NK-92 (cell line): ENCODE measurements around the gene RHBDF2.

ENCODE experiments used
- DNase-seq: peaks from one replicate; lab custom pipeline; 2025; ENCODE audit not compliant: unreplicated experiment; lab: John Stamatoyannopoulos, UW

Gene RHBDF2

DNA sequence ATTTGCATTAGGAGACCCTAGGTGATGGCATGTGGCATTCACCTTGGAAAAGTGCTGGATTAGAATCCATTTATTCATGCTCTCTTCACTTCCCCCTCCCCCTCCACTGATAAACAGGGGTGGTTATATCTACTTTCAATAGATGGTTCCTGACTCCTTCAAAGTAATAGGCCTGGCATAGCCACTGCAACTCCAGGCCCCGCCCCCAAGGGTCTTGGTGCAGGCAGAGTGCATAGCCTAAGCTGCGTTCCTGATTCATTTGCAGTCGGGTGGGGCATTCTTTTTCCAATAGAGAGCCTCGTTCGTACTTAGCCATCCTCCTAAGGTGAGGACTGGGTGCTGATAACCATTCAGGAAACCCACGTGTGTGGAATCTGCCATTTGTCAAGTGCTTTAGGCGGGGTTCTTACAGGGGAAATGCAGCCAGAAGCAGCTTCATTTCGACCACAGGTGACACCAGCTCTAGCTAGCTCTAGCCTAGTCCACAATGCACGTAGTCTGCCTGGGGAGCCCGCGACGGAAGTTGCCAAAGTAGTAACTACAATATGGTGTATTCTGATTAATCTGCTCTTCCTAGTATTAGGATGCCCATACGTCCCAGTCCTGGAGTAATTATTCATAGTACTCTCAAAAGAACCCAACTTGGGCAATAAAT, 59.4 kb downstream of the RHBDF2 start:
- no peak for DNase-seq

DNA sequence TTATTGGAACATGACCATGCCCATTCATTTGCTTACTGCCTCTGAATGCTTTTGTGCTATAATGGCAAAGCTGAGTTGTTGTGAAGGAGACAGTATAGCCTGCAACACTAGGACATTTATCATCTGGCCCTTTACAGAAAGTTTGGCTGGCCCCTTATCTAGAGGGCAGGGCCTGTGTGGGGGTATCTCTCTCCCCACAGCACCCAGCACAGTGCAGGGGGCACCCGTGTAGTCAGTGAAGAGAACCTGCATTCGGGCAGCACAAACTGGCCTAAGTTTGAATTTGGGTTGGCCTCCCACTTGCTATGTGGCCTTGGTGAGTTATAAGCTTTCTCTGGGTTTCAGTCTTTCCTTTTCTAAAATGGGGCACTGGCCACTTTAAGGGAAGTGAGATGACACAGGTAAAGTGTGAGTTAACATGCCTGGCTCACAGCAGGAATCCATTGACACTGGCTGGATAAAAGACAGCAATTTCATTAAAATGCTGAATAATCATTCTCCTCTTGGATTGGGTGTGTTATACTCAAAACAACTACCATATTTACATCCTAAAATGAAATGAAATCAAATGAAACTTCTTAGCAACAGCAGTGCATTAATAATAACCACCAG, 60.4 kb downstream of the RHBDF2 start:
- no peak for DNase-seq

DNA sequence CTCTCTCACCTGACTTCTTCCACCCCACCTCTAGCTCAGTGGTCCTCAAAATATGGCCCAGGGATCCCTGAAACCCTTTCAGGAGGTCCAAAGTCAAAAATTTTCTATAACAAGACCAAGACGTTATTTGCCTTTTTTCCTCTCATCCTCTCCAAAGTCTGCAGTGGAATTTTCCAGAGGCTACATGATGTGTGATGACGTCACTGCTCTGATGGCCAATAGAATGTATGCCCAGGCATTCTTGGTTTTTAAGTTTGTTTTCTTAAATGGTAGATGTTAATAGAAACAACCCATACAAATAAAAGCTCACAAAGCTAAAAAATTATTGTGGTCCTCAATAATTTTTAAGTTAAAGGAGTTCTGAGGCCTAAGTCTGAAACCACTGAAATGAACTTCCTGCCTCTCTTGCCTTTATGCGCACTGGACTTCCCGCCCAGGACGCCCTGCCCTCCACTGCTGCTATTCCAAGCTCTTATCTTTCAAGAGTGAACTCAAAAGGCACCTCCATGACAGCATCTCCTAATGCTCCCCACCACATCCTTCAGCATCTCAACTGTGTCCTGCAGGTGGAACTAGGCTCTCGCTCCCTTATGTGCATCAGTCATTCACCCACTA, 61.8 kb downstream of the RHBDF2 start:
- DNase-seq, result no peak

DNA sequence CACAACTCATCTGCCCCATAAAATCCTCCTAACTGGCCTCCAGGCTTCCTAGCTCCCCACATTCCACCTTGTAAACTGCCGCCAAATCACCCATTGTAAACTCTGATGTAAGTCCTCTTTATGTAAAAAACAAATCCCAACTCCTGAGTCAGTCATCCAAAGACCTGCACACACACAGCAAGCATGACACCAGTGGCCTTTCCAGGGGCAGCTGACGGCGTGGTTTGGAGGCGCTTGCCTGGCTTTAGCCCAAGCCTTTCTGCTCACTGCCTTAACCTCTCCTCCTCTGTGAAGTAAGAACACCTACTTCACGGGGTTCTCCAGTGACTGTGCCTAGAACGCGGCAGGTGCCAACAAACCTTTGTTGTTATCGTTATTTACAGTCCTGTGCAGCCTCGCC, 62.3 kb downstream of the RHBDF2 start:
- no peak for DNase-seq

DNA sequence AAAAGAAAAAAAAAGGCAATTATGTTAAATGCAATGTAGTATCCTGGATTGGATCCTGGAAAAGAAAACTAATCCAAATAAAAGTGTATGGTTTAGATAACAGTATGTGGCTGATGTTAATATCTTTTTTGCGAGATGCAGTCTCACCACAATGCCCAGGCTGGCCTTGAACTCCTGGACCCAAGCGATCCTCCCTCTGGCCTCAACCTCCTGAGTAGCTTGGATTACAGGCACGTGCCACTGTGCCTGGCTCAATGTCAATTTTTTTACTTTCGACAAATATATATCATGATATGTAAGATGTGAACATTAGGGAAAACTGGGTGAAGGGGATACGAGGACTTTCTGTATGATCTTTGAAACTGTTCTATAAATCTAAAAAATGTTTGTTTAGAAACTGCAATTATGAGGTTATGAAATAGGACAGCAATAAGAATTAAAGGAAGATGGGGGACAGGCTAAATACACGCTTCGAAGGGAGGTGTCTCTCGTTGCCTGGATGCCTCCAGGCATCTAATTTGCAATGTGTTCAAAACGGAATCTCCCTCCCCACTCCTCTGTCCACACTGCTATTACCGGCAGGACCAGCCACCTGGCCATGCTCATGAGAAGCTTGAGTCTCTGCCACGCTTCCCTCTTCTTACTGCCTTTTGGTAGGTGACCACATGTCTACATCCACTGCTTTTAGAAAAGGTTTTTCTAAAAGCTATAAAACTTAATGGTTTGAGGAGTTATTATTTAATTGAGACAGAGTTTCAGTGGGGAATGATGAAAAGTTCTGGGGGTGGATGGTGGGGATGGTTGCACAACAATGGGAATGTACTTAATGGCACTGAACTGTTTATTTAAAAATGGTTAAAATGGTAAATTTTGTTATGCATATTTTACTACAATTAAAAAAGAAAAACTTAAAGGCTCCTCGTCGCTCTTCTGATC, 63.5 kb downstream of the RHBDF2 start:
- no peak for DNase-seq

DNA sequence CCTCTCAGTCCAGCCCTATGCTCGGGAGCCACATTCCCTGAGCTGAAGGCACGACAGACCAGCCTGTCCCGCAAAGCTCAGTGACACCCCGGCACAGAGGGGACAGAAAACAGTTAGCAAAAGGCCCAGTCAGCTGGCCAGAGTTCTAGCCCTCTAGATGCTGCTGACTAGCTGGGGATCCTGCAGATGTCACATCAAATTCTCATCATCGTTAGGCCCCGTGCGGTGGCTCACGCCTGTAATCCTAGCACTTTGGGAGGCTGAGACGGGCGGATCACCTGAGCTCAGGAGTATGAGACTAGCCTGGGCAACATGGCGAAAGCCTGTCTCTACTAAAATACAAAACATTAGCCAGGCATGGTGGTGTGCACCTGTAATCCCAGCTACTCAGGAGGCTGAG, 65.5 kb downstream of the RHBDF2 start:
- DNase-seq, result no peak

DNA sequence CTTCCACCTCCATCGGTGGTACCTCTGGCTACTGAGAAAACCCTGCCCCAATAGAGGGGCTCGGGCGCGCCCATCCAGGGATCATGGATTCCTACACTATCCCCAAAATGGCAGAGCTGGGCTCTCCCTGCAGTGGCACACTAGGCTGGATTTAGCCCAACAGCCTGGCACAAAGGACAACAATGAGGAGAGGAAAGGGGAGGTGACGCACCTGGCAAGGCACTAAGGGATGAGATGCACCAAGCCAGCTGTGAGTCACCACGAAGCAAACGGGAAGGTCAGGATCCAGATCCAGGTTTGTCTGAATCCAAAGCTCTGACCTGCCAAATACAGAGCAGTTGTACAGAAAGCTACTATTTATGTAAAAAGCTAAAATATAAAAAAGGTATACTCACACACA, 66.4 kb downstream of the RHBDF2 start:
- no peak for DNase-seq

DNA sequence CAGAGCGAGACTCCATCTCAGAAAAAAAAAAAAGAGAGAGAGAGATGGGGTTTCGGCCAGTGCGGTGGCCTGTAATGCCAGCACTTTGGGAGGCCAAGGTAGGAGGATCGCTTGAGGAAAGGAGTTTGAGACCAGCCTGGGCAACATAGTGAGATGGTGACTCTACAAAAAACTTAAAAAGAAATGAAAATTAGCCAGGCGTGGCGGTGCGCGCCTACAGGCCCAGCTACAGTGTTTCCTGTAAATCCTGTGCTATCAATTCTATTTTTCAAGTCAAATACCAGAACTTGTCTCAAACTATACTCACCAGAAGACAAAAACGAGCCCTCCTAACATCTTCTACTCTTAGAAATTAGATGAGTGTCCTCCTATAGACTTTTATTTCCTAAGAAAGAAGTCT, 67.5 kb downstream of the RHBDF2 start:
- DNase-seq, result no peak

DNA sequence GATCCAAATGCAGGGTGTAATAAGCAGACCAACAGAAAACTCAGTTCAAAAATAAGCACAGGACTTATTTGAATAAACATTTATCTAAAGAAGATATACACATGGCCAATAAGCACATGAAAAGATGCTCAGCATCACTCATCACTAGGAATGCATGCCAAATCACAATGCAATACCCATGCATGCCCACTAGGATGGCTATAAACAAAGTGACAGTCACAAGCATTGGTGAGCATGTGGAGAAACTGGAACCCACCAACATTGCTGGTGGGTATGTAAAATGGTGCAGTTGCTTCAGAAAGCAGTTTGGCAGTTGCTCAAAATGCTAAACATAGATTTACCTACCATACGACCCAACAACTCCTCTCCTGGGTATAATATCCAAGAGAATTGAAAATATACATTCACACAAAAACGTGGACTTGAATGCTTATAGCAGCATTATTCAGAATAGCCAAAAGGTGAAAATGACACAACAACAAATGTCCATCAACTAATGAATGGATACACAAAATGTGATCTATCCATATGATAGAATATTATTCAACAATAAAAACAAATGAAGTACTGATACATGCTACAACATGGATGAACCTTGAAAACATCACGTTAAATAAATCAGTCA, 68.4 kb downstream of the RHBDF2 start:
- DNase-seq, result no peak

DNA sequence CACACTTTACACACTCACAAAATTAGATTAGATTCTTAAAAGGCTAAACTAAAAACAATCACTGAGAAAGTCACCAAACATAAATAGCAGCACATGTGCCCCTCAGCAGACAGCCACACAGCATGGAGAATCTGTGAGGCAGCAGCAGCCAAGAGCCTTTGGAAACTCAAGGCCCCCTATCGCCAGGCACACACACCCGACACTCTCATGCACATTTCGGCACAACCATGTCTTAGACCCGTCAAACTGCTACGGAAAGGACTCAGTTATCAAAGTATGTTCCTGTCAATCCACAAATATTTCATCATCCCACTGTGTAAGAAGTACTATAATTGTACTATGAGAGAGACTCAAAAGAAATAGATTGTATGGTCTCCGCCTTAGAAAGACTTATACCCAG, 69.2 kb downstream of the RHBDF2 start:
- no peak for DNase-seq

DNA sequence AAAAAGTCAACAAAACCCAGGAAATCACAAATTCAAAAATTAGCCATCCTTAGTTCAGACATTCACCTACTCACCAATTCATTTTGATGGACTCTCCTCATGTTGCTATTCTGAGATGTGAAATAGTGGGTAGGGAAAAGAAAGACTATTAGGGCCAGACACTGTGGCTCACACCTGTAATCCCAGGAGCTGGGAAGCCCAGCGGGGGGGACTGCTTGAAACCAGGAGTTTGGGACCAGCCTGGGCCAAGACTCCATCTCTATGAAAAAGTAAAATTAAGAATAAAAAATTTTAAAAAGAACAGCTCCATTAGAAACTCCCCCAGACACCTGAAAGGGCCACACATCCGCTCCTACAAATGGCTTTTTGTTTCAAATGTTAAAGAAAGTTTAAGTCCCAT, 69.7 kb downstream of the RHBDF2 start:
- no peak for DNase-seq

DNA sequence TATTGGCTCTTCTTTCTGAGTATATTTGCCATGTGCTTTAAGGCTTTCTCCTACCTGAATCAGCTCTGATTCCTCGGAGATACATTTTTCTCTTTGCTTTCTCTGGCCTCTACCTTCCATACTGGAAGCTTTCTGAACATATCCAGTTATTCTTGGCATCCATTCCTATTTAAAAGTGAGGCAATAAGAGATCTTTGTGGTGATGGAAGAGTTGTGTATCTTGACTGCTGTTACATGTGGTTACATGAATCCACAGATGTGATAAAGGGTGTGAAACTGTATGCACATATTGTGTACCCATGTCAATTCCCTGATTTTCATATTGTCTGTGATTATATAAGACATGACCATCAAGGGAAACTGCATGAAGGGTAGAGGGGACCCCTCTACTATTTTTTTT, 72.7 kb downstream of the RHBDF2 start:
- no peak for DNase-seq

DNA sequence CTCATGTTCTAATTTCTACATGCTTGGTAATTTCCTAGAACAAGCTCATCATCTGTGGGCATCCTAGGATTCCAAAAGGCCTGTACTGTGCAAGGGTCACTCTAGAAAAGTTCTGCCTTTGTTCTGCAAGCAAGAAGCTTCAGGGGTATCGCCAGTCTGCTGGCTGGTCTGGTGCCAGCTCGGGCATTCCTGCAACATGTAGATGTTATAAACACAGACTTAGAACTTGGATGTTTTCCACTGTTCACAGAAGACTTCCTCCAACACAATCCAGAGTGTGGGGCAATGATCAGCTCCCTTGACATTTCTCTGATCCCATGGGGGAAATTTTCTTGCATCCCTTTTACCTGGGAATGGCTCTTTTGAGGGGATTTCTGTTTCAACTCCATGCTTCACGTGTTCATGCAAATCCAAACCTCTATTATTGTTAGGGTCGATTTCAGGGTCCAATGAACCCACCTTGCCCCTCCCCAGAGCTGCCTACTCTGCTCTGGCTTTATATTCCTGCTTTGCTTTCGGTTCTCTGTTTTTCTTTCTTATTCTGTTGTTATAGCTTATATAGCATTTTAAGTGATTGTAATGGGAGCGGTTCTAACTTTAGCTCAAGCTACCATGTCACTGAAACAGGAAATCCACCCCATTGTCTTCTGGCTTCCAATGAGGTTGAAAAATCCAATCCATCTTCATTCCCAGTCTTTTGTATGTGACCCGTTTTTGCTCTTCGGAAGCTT, 73.6 kb downstream of the RHBDF2 start:
- no peak for DNase-seq

DNA sequence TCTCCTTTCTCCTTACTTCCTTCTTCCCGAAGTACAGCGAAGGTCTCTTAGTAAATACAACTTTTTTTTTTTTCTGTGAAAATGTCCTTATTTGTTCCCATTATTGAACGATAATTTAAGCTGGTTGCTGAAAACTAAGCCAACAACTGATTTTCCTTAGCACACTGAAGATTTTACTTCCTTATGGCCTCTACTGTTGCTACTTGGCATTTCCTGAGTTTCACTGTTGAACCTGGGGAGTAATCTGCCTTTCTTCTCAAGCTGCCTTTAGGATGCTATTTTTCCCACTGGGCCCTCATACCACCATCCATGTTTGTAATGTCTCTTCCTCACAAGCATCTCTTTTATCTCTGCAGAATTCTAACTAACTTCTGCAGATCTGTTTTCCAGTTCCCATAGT, 74.4 kb downstream of the RHBDF2 start:
- DNase-seq, result no peak

DNA sequence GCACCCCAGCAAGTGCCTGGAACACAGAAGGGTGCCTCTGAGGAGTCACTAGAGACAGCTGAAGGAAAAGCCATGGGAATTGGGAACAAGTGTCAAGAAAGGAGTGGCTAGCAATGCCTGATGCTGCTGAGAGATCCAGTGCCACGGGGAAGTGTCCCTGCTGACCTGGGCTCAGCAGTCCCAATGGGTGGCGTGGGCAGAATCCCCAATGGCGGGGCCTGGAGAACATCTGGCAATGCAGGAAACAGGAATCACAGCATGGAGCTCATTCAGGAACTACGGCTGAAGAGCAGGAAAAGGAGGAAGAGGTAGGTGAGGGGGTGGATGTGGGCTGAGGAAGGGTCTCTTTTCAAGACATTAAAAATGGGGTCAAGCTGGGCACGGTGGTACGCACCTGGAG, 78.4 kb downstream of the RHBDF2 start:
- no peak for DNase-seq

DNA sequence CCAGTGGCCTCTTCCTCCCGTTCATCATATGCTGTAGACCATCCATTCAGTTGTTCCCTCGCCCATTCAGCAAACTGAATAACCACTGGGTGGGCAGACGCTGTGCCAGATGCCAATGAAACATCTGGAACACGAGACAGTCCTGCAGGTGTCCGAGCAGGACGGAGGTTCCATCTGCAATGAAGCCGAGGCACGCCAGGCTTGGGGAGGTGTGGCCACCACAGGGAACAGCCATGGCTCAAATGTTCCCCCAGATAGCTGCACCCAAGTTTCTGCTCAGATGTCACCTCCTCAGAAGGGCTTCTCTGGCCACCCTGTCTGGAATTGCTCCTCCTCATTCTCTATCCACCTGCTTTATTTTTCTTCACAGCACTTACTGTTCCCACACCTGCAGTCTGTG, 78.8 kb downstream of the RHBDF2 start:
- DNase-seq, result no peak

DNA sequence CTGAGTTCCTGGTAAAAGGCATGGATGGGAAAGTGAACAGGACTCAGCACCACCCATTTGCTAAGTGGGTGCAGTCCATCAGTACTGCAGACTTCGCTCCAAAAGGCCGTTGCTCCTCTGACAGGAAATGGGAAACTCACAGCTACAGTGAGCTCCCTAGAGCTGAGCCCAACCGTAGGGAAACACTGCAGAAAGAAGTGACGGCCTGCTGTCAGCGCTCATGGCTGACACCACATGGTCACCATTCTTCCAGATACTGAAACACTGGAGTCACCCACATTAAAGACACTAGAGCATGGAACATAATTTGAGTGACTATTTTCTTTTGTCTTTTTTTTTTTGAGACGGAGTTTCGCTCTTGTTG, 80.2 kb downstream of the RHBDF2 start:
- DNase-seq, result no peak
